CD14-positive monocyte (primary cell): ENCODE results near the gene APLN. TPM values are rescaled to one million over a fixed set of nuclear protein-coding genes. Genes with fewer than 3 reads are reported as not detected.

Experiments used
- DNase-seq, 3 donors: peaks; one replicate each; pipeline ENCODE4 v3.0.0-alpha.2; 2011 to 2022
- H2AFZ ChIP-seq: 2 replicates; pipeline ENCODE4 v1.6.0; 2012; ENCODE audit warnings: mild to moderate bottlenecking, low read depth, low read length, inconsistent platforms; ENCODE audit not compliant: insufficient read depth, poor library complexity, severe bottlenecking
- H3K27ac ChIP-seq, 2 donors: 1 replicate in 1 of 2; 2 replicates in 1 of 2; pipeline ENCODE4 v1.5.1; 2012 to 2013; ENCODE audit warnings: low read length in 2 of 2, control low read depth in 1 of 2, inconsistent platforms in 1 of 2, low read depth in 1 of 2, mild to moderate bottlenecking in 1 of 2
- H3K27me3 ChIP-seq, 2 donors: one replicate each; pipeline versions ENCODE4 v1.6.0 to v1.6.1; 2011 to 2013; ENCODE audit warnings: low read length in 2 of 2; ENCODE audit not compliant: control insufficient read depth in 2 of 2, insufficient read depth in 2 of 2
- H3K36me3 ChIP-seq, 2 donors: replicated peaks in 1 of 2; 1 replicate in 1 of 2; 2 replicates in 1 of 2; pipeline versions ENCODE4 v1.5.1 to v1.6.1; 2012 to 2013; ENCODE audit warnings: low read length in 2 of 2, control low read depth in 1 of 2, inconsistent platforms in 1 of 2, mild to moderate bottlenecking in 1 of 2; ENCODE audit not compliant: insufficient read depth in 2 of 2, control insufficient read depth in 1 of 2
- H3K4me1 ChIP-seq, 2 donors: 1 replicate in 1 of 2; 2 replicates in 1 of 2; pipeline versions ENCODE4 v1.5.1 to v1.6.1; 2012 to 2013; ENCODE audit warnings: low read length in 2 of 2, control low read depth in 1 of 2, inconsistent platforms in 1 of 2, mild to moderate bottlenecking in 1 of 2, moderate library complexity in 1 of 2; ENCODE audit not compliant: insufficient read depth in 2 of 2, control insufficient read depth in 1 of 2
- H3K4me2 ChIP-seq: replicated peaks from 2 replicates; pipeline ENCODE3; 2012; ENCODE audit warnings: low read length, moderate library complexity, mild to moderate bottlenecking; ENCODE audit not compliant: poor library complexity, severe bottlenecking; ENCODE audit errors: extremely low read depth
- H3K4me3 ChIP-seq, 3 experiments: fragments of 200-600 bp in 1 of 3; sonication (generic) in 1 of 3; replicated peaks in 1 of 3; 1 replicate in 2 of 3; 2 replicates in 1 of 3; pipeline ENCODE4 v1.5.1; 2011 to 2013; ENCODE audit warnings: low read length in 3 of 3, mild to moderate bottlenecking in 3 of 3, control low read depth in 2 of 3, low read depth in 2 of 3, inconsistent platforms in 1 of 3, moderate library complexity in 1 of 3
- H3K79me2 ChIP-seq: 2 replicates; pipeline ENCODE4 v1.6.0; 2012; ENCODE audit warnings: mild to moderate bottlenecking, control low read depth, inconsistent platforms, low read length, moderate library complexity; ENCODE audit not compliant: insufficient read depth
- H3K9ac ChIP-seq: 2 replicates; pipeline ENCODE4 v1.6.0; 2017; ENCODE audit warnings: low read length, mild to moderate bottlenecking; ENCODE audit not compliant: insufficient read depth, poor library complexity, severe bottlenecking
- H3K9me3 ChIP-seq, 2 donors: replicated peaks in 1 of 2; 1 replicate in 1 of 2; 2 replicates in 1 of 2; pipeline versions ENCODE4 v1.5.1 to v1.6.1; 2012 to 2013; ENCODE audit warnings: low read length in 2 of 2, control low read depth in 1 of 2; ENCODE audit not compliant: control insufficient read depth in 1 of 2, insufficient read depth in 1 of 2
- H4K20me1 ChIP-seq: 2 replicates; pipeline ENCODE4 v1.6.0; 2012; ENCODE audit warnings: mild to moderate bottlenecking, low read length, control low read depth, moderate library complexity; ENCODE audit not compliant: insufficient read depth
- H3K27ac Mint-ChIP-seq, 7 donors: one replicate each; pipeline ENCODE4 v1.8.0; 2020; ENCODE audit warnings: mild to moderate bottlenecking in 7 of 7, mixed read lengths in 7 of 7, moderate library complexity in 6 of 7, inconsistent platforms in 2 of 7
- H3K27me3 Mint-ChIP-seq, 3 donors: one replicate each; pipeline ENCODE4 v1.8.0; 2021 to 2022; ENCODE audit warnings: low read depth in 3 of 3, mild to moderate bottlenecking in 3 of 3, mixed read lengths in 3 of 3, moderate library complexity in 3 of 3, inconsistent platforms in 1 of 3
- H3K36me3 Mint-ChIP-seq, 2 donors: one replicate each; pipeline ENCODE4 v1.8.0; 2020; ENCODE audit warnings: mixed read lengths in 2 of 2, inconsistent platforms in 1 of 2, mild to moderate bottlenecking in 1 of 2
- H3K4me1 Mint-ChIP-seq: one replicate; pipeline ENCODE4 v1.8.0; 2020; ENCODE audit warnings: mild to moderate bottlenecking, mixed read lengths
- H3K4me3 Mint-ChIP-seq, 2 donors: one replicate each; pipeline ENCODE4 v1.8.0; 2020; ENCODE audit warnings: mild to moderate bottlenecking in 2 of 2, mixed read lengths in 2 of 2, moderate library complexity in 1 of 2
- H3K9me3 Mint-ChIP-seq, 7 donors: one replicate each; pipeline ENCODE4 v1.8.0; 2020 to 2022; ENCODE audit warnings: mixed read lengths in 7 of 7, mild to moderate bottlenecking in 6 of 7, moderate library complexity in 6 of 7, inconsistent platforms in 2 of 7
- WGBS: methylation state at CpG from one replicate; pipeline ENCODE4 v1.1.5; 2013; ENCODE audit warnings: missing lambda C conversion rate; ENCODE audit not compliant: insufficient coverage; 5-methylcytosine and 5-hydroxymethylcytosine counted together
- intact Hi-C, 2 donors: fragments of 100-400 bp; cut with micrococcal nuclease; formaldehyde crosslinking; loops; one replicate each; pipeline versions ENCODE4 v1.15.0 to v1.15.1; 2023
- polyA plus RNA-seq, 3 donors: library from polyadenylated mRNA; depleted of rRNA in 1 of 3; unstranded in 2 of 3; stranded (reverse) in 1 of 3; fragments of 300-500 nt in 2 of 3; fragments of >200 nt in 1 of 3; fragmentation: Illumina TruSeq in 2 of 3; gene quantifications; 1 replicate in 2 of 3; 2 replicates in 1 of 3; pipeline ENCODE4 v1.2.3, GENCODE V29; 2012 to 2021
- TF ChIP-seq, protein P1 (sequence below): fragments of 200-600 bp; IDR thresholded peaks from one replicate; pipeline ENCODE4 v1.8.0; 2022; ENCODE audit warnings: antibody characterized with exemption, mild to moderate bottlenecking

APLN gene
- polyA plus RNA-seq, 3 donors: 0.03 TPM; not detected in 2

DNA sequence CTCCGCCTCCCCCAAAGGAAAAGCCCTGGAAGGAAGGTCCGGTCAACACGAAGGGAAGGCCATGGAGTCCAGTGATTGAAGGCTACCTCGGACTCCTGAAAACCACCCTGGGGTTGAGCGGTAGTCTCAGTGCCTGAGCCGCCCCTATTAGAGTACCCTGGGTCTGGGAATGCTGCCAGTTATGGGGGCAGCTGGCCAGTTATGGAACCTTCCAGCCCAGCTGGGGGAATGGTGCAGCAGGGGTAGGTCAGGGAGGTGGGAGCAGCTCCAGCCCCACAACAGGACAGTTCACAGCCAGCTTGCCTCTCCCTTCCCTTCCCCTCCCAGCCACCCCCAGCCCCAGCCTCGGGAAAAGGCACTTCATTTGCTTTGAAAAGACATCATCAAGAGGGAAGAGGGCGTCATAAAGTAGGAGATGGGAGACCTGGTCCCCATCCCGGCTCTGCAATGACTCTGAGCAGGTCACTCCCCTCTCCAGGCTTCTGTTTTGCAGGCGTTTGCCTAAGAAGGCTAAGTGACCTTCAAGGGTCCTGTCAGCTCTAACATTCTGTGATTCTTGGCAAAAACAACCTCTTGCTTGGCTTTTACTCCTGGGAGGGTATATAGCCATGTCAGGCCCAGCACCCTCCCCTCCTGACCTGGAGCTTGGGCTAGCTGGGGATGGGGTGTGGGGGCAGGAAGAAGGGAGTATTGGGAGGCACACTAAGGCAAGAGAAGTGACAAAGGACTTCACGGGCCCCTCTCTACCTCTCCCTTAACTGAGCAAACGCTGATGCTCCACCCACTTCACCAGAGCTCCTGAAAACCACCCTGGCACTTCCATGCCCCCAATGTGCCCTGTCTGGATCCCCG, 8.0 kb downstream of the APLN start:
- H3K36me3 ChIP-seq: no peaks in the 10 kb centered on the region
- Mint-ChIP-seq H3K9me3 (peaks cover 0 to 2% (median 0%) of the 10 kb centered on the region in 7 donors), H3K36me3 (no peaks in the 10 kb centered on the region), H3K4me1 (peaks cover 10% of the 10 kb centered on the region), H3K27me3 (peaks cover 6 to 12% (median 8%) of the 10 kb centered on the region in 3 donors), H3K4me3 (no peak overlapping the region), H3K27ac (no peak overlapping the region)
- WGBS: 100% methylated on average over 1 of the region's 13 CpGs
- H4K20me1 ChIP-seq: no peaks in the 10 kb centered on the region
- H3K4me1 ChIP-seq: peaks cover 0 to 11% of the 10 kb centered on the region in 2 donors
- no peaks in the 10 kb centered on the region for H3K27me3 ChIP-seq
- H3K4me3 ChIP-seq: no peak overlapping the region
- TF ChIP-seq, protein P1, sequence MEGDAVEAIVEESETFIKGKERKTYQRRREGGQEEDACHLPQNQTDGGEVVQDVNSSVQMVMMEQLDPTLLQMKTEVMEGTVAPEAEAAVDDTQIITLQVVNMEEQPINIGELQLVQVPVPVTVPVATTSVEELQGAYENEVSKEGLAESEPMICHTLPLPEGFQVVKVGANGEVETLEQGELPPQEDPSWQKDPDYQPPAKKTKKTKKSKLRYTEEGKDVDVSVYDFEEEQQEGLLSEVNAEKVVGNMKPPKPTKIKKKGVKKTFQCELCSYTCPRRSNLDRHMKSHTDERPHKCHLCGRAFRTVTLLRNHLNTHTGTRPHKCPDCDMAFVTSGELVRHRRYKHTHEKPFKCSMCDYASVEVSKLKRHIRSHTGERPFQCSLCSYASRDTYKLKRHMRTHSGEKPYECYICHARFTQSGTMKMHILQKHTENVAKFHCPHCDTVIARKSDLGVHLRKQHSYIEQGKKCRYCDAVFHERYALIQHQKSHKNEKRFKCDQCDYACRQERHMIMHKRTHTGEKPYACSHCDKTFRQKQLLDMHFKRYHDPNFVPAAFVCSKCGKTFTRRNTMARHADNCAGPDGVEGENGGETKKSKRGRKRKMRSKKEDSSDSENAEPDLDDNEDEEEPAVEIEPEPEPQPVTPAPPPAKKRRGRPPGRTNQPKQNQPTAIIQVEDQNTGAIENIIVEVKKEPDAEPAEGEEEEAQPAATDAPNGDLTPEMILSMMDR: no peak
- no peak for DNase-seq
- intact Hi-C loops: no loop called here
- no peak overlapping the region for H3K27ac ChIP-seq
- no peak overlapping the region for H3K4me2 ChIP-seq
- peaks cover 0 to under 1% of the 10 kb centered on the region in 2 donors for H3K9me3 ChIP-seq
- H3K9ac ChIP-seq: no peak overlapping the region
- no peak overlapping the region for H2AFZ ChIP-seq
- no peaks in the 10 kb centered on the region for H3K79me2 ChIP-seq

- peak overlapping the region in 1 of 7 donors; percentile 85 for H3K27ac Mint-ChIP-seq
- H3K4me1 Mint-ChIP-seq: peaks cover 16% of the 10 kb centered on the region
- intact Hi-C loops: no loop called here
- no peak overlapping the region for H3K27ac ChIP-seq
- WGBS: 15% methylated on average over 3 of the region's 4 CpGs
- no peaks in the 10 kb centered on the region for H4K20me1 ChIP-seq
- H2AFZ ChIP-seq: no peak overlapping the region
- no peak overlapping the region for H3K4me3 ChIP-seq
- DNase-seq: peak in 2 of 3 donors; percentile 18 to 43
- no peaks in the 10 kb centered on the region for H3K36me3 Mint-ChIP-seq
- no peaks in the 10 kb centered on the region for H3K36me3 ChIP-seq
- H3K9me3 ChIP-seq: peaks cover 0 to 11% of the 10 kb centered on the region in 2 donors
- no peak overlapping the region for H3K4me3 Mint-ChIP-seq
- peaks cover 9 to 21% of the 10 kb centered on the region in 2 donors for H3K4me1 ChIP-seq
- peaks cover 0 to 4% (median 2%) of the 10 kb centered on the region in 3 donors for H3K27me3 Mint-ChIP-seq
- no peak overlapping the region for H3K9ac ChIP-seq
- H3K4me2 ChIP-seq: no peak overlapping the region
- H3K9me3 Mint-ChIP-seq: peaks cover 0 to 12% (median 7%) of the 10 kb centered on the region in 7 donors
- TF ChIP-seq, protein P1: no peak
- H3K79me2 ChIP-seq: no peaks in the 10 kb centered on the region
- H3K27me3 ChIP-seq: no peaks in the 10 kb centered on the region
Observed at GRCh38 chrX:129642641-129643040, 12.1 kb downstream of the APLN start.
